ENCODE results near the gene PSME1. TPM values are rescaled to one million over a fixed set of nuclear protein-coding genes. Genes with fewer than 3 reads are reported as not detected.

The PSME1 gene
- total and polyA plus RNA-seq, 2 donors (not counting 3 experiments of a cell fraction or from before 2014, with no cell fraction given), result 98.1 to 135 TPM

DNA sequence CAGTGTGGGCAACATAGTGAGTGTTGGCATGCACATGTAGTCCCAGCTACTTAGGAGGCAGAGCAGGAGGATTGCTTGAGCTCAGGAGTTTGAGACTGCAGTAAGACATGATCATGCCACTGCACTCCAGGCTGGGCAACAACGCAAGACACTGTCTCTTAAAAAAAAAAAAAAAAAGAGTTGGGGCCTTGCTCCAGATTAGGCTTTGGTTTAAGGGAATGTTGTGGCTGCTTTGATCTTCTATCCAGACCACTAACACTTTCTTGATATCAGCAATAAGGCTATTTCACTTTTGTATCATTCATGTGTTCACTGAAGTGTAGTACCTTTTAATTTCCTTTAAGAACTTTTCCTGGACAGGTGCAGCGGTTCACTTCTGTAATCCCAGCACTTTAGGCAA lies 8.3 kb upstream of the PSME1 start:
- Histone ChIP-seq H3K27me3 (ENCODE audit: control insufficient read depth in 2 of 2, insufficient read depth in 2 of 2, low read length in 2 of 2) (no peaks in the 10 kb centered on the region), H3K4me1 (ENCODE audit: control insufficient read depth, extremely low read depth, insufficient read depth, low read length) (no peaks in the 10 kb centered on the region), H3K9ac (replicated peaks; ENCODE audit: extremely low read depth, insufficient read depth, low read length) (no peak overlapping the region), H3K9me1 (replicated peaks; ENCODE audit: control insufficient read depth, extremely low read depth, insufficient read depth, low read length) (no peaks in the 10 kb centered on the region), H3K79me2 (ENCODE audit: control insufficient read depth, insufficient read depth, low read length) (no peaks in the 10 kb centered on the region), H3K9me3 (replicated peaks; ENCODE audit: control insufficient read depth, insufficient read depth, low read length) (no peaks in the 10 kb centered on the region), H3K36me3 (ENCODE audit: control insufficient read depth in 2 of 2, extremely low read depth in 1 of 2, insufficient read depth in 2 of 2, low read length in 2 of 2) (peaks cover 2 to 10% of the 10 kb centered on the region in 2 experiments), H2AFZ (ENCODE audit: low read depth, low read length) (no peak overlapping the region), H3K27ac (ENCODE audit: insufficient read depth, low read depth, low read length) (no peak overlapping the region), H3K4me3 (replicated peaks in 1 of 3; ENCODE audit: insufficient read depth in 1 of 3, low read depth in 1 of 3, low read length in 3 of 3) (no peak overlapping the region), H3K4me2 (ENCODE audit: insufficient read depth, low read length) (no peak overlapping the region), H4K20me1 (replicated peaks; ENCODE audit: control insufficient read depth, extremely low read depth, insufficient read depth, low read length) (no peaks in the 10 kb centered on the region)
- no peak for DNase-seq (ENCODE audit: low read depth, low spot score)
- dilution Hi-C loops (cut with MboI; ENCODE audit: extremely low pct_ligation_motif_present, low sequenced_read_pairs) (no loop called here), intact Hi-C loops (cut with micrococcal nuclease) (no loop called here)
- ChIA-PET CTCF (no interaction called here), POLR2A (no interaction called here)
- BruUV-seq (replicated peaks), result no TSS peak
- no peak for FAIRE-seq
- TF ChIP-seq EZH2 (IDR thresholded peaks at IDR 0.05; ENCODE audit: borderline replicate concordance, low read depth, low read length, severe bottlenecking) (no peak), POLR2A (IDR thresholded peaks at IDR 0.05; ENCODE audit: low read depth, low read length) (no peak), MYC (IDR thresholded peaks at IDR 0.05; ENCODE audit: low read depth, low read length) (no peak), GATA2 (IDR thresholded peaks at IDR 0.05; ENCODE audit: insufficient read depth, insufficient read length, low read depth, low read length) (no peak)
- TF ChIP-seq, protein P1, sequence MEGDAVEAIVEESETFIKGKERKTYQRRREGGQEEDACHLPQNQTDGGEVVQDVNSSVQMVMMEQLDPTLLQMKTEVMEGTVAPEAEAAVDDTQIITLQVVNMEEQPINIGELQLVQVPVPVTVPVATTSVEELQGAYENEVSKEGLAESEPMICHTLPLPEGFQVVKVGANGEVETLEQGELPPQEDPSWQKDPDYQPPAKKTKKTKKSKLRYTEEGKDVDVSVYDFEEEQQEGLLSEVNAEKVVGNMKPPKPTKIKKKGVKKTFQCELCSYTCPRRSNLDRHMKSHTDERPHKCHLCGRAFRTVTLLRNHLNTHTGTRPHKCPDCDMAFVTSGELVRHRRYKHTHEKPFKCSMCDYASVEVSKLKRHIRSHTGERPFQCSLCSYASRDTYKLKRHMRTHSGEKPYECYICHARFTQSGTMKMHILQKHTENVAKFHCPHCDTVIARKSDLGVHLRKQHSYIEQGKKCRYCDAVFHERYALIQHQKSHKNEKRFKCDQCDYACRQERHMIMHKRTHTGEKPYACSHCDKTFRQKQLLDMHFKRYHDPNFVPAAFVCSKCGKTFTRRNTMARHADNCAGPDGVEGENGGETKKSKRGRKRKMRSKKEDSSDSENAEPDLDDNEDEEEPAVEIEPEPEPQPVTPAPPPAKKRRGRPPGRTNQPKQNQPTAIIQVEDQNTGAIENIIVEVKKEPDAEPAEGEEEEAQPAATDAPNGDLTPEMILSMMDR (IDR thresholded peaks at IDR 0.05; ENCODE audit: extremely low read depth in 1 of 2, insufficient read depth in 1 of 2, low read depth in 1 of 2, low read length in 2 of 2), result no peak

DNA sequence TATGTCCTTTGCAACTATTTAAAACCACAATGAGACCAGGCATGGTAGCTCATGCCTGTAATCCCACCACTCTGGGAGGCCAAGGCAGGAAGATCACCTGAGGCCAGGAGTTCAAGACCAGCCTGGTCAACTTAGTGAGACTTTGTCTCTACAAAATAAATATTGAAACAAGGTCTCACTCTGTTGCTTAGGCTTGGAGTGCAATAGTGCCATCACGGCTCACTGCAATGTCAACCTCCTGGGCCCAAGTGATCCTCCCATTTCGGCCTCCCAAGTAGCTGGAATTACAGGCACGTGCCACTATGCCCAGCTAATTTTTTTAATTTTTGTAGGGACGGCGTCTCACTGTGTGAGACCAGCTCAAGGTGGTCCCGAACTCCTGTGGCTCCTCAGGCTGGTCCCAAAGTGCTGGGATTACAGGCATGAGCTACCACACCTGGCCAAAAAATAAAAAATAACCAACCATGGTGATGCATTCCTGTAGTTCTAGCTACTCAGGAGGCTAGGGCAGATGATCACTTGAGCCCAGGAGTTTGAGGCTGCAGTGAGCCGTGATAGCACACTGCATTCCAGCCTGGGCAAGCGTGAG lies 6.5 kb upstream of the PSME1 start:
- TF ChIP-seq MAX (IDR thresholded peaks at IDR 0.05; ENCODE audit: insufficient read depth, insufficient read length) (no peak), FOS (IDR thresholded peaks at IDR 0.05; ENCODE audit: borderline replicate concordance, insufficient read depth, low read length) (no peak), JUN (IDR thresholded peaks at IDR 0.05; ENCODE audit: borderline replicate concordance, insufficient read depth, insufficient read length, low read depth) (no peak), GATA2 (IDR thresholded peaks at IDR 0.05; ENCODE audit: insufficient read depth, insufficient read length, low read depth, low read length) (no peak), MYC (IDR thresholded peaks at IDR 0.05; ENCODE audit: low read depth, low read length) (no peak), POLR2AphosphoS5 (IDR thresholded peaks at IDR 0.05; ENCODE audit: insufficient read depth, low read depth, low read length) (no peak)
- TF ChIP-seq, protein P1 (IDR thresholded peaks at IDR 0.05; ENCODE audit: extremely low read depth in 1 of 2, insufficient read depth in 1 of 2, low read depth in 1 of 2, low read length in 2 of 2), result no peak
- H3K9me1 ChIP-seq (replicated peaks; ENCODE audit: control insufficient read depth, extremely low read depth, insufficient read depth, low read length), result no peaks in the 10 kb centered on the region
- no peak overlapping the region for H2AFZ ChIP-seq (ENCODE audit: low read depth, low read length)
- no peaks in the 10 kb centered on the region for H3K79me2 ChIP-seq (ENCODE audit: control insufficient read depth, insufficient read depth, low read length)
- ChIA-PET CTCF (interaction anchor here (0.6 kb wide), 1 partner anchor 99 kb away, joined by 3 read pairs; no protein-coding TSS in a partner anchor), POLR2A (interaction anchor here (0.6 to 1.1 kb wide), 2 partner anchors 14 to 814 kb away, joined by 4 read pairs; no protein-coding TSS in a partner anchor)
- H3K27me3 ChIP-seq (ENCODE audit: control insufficient read depth in 2 of 2, insufficient read depth in 2 of 2, low read length in 2 of 2), result no peaks in the 10 kb centered on the region
- no peak overlapping the region for H3K4me3 ChIP-seq (replicated peaks in 1 of 3; ENCODE audit: insufficient read depth in 1 of 3, low read depth in 1 of 3, low read length in 3 of 3)
- dilution Hi-C loops (cut with MboI; ENCODE audit: extremely low pct_ligation_motif_present, low sequenced_read_pairs), result no loop called here
- H3K4me2 ChIP-seq (ENCODE audit: insufficient read depth, low read length), result no peak overlapping the region
- H3K9ac ChIP-seq (replicated peaks; ENCODE audit: extremely low read depth, insufficient read depth, low read length), result no peak overlapping the region
- H3K4me1 ChIP-seq (ENCODE audit: control insufficient read depth, extremely low read depth, insufficient read depth, low read length), result no peaks in the 10 kb centered on the region
- FAIRE-seq (no peak), DNase-seq (ENCODE audit: low read depth, low spot score) (no peak)
- no peaks in the 10 kb centered on the region for H3K9me3 ChIP-seq (replicated peaks; ENCODE audit: control insufficient read depth, insufficient read depth, low read length)
- no TSS peak for BruUV-seq (replicated peaks)
- intact Hi-C loops (cut with micrococcal nuclease), result no loop called here
- no peak overlapping the region for H3K27ac ChIP-seq (ENCODE audit: insufficient read depth, low read depth, low read length)
- H4K20me1 ChIP-seq (replicated peaks; ENCODE audit: control insufficient read depth, extremely low read depth, insufficient read depth, low read length), result no peaks in the 10 kb centered on the region
- H3K36me3 ChIP-seq (ENCODE audit: control insufficient read depth in 2 of 2, extremely low read depth in 1 of 2, insufficient read depth in 2 of 2, low read length in 2 of 2), result no peaks in the 10 kb centered on the region

All from endothelial cell of umbilical vein (primary cell).